D721Med (cell line): ENCODE measurements around the gene B4GALT3.

ENCODE experiments used
- DNase-seq: peaks from one replicate; pipeline ENCODE4 v3.0.0; 2011; ENCODE audit warnings: low spot score; ENCODE audit not compliant: insufficient read length
- FAIRE-seq: peaks from 2 replicates; lab custom pipeline; 2011; peaks lifted over from hg19 to GRCh38; lab: Jason Lieb, UNC
- CTCF ChIP-seq: IDR thresholded peaks from 2 replicates; pipeline ENCODE4 v1.5.1; 2012; ENCODE audit warnings: mild to moderate bottlenecking, control low read depth; ENCODE audit not compliant: insufficient read depth; ENCODE audit errors: missing control alignments

The B4GALT3 gene

GRCh38 chr1:161200992-161201835 lies 23.9 kb upstream of the B4GALT3 start:
- no peak for TF ChIP-seq CTCF
- DNase-seq (no peak), FAIRE-seq (no peak)

GRCh38 chr1:161200421-161200991 lies 23.2 kb upstream of the B4GALT3 start:
- DNase-seq (no peak), FAIRE-seq (no peak)
- no peak for TF ChIP-seq CTCF

- TF ChIP-seq CTCF: no peak
- no peak for FAIRE-seq
- no peak for DNase-seq
These were observed 22.3 kb upstream of the B4GALT3 start for GRCh38 chr1:161199506-161200139.

GRCh38 chr1:161198897-161199431 lies 21.7 kb upstream of the B4GALT3 start, which contains the start of gene ADAMTS4:
Gene ADAMTS4, minus strand, starts transcription at chr1:161199054. Its CDS starts 427 bp downstream, at chr1:161198627.
- DNase-seq: no peak
- TF ChIP-seq CTCF: no peak
- no peak for FAIRE-seq

GRCh38 chr1:161198194-161198896 lies 21.0 kb upstream of the B4GALT3 start:
- TF ChIP-seq CTCF: no peak
- no peak for DNase-seq
- FAIRE-seq: no peak

- no peak for FAIRE-seq
- no peak for TF ChIP-seq CTCF
- no peak for DNase-seq
These were observed 20.4 kb upstream of the B4GALT3 start for GRCh38 chr1:161197560-161198193.
